GM12878 (cell line): ENCODE measurements around the gene CFAP161. TPM values are rescaled to one million over a fixed set of nuclear protein-coding genes. Genes with fewer than 3 reads are reported as not detected.

Experiments used
- ATAC-seq: fragments of 200-7000 bp; cut with Tn5 transposase; 3 replicates; pipeline ENCODE4 v1.9.1; 2020; ENCODE audit warnings: mild to moderate bottlenecking, moderate library complexity
- BruUV-seq: library from RNA; stranded (reverse); fragments of 400-500 nt; replicated peaks from 2 replicates; lab custom pipeline; 2021; lab: Mats Ljungman, UMichigan
- CTCF ChIA-PET: fragments of 300-600 bp; sonication (Branson Sonifier 250); formaldehyde crosslinking; extraction: SDS; loops from one replicate; lab custom pipeline; 2021; ENCODE audit warnings: inconsistent platforms; lab: Yijun Ruan, JAX
- POLR2A ChIA-PET: fragments of 350-600 bp; formaldehyde crosslinking; extraction: SDS; loops from one replicate; lab custom pipeline; 2021; ENCODE audit warnings: inconsistent platforms; lab: Charles Lee
- RAD21 ChIA-PET: fragments of 300-600 bp; sonication (Branson Sonifier 250); formaldehyde crosslinking; loops from one replicate; lab custom pipeline; 2023; ENCODE audit warnings: antibody characterized with exemption; ENCODE audit not compliant: unreplicated experiment; lab: Charles Lee
- SMC1A ChIA-PET: fragments of 300-600 bp; sonication (Branson Sonifier 250); formaldehyde crosslinking; loops from one replicate; lab custom pipeline; 2023; ENCODE audit not compliant: unreplicated experiment, uncharacterized antibody; lab: Charles Lee
- DNase-seq: peaks from one replicate; pipeline ENCODE4 v3.0.0-alpha.2; 2011; ENCODE audit warnings: low read depth, low spot score
- FAIRE-seq: peaks from 3 replicates; lab custom pipeline; 2011; peaks lifted over from hg19 to GRCh38; lab: Jason Lieb, UNC
- H2AFZ ChIP-seq: 2 replicates; pipeline ENCODE4 v1.6.0; 2011; ENCODE audit warnings: low read depth, low read length, control low read depth; ENCODE audit not compliant: control insufficient read depth
- H3K27ac ChIP-seq: 2 replicates; pipeline ENCODE4 v1.5.1; 2011; ENCODE audit warnings: control low read depth; ENCODE audit not compliant: control insufficient read depth, insufficient read depth
- H3K27me3 ChIP-seq, 2 experiments: replicated peaks in 1 of 2; 2 replicates each; pipeline versions ENCODE4 v1.6.0 to v1.6.1; 2011; ENCODE audit warnings: low read length in 1 of 2; ENCODE audit not compliant: control insufficient read depth in 2 of 2, insufficient read depth in 2 of 2
- H3K36me3 ChIP-seq, 2 experiments: 2 replicates each; pipeline ENCODE4 v1.5.1; 2011; ENCODE audit warnings: low read length in 1 of 2; ENCODE audit not compliant: control insufficient read depth in 2 of 2, insufficient read depth in 2 of 2
- H3K4me1 ChIP-seq: 2 replicates; pipeline ENCODE4 v1.6.1; 2011; ENCODE audit warnings: mild to moderate bottlenecking, low read length, moderate library complexity, mixed read lengths; ENCODE audit not compliant: control insufficient read depth, insufficient read depth
- H3K4me2 ChIP-seq: 2 replicates; pipeline ENCODE4 v1.6.0; 2011; ENCODE audit warnings: control low read depth; ENCODE audit not compliant: control insufficient read depth, insufficient read depth
- H3K4me3 ChIP-seq: fragments of 200-600 bp; sonication (generic); 2 replicates; pipeline ENCODE4 v1.5.1; 2016
- H3K79me2 ChIP-seq: 2 replicates; pipeline ENCODE4 v1.6.0; 2011; ENCODE audit warnings: low read length; ENCODE audit not compliant: control insufficient read depth, insufficient read depth
- H3K9ac ChIP-seq: 2 replicates; pipeline ENCODE4 v1.8.0; 2011; ENCODE audit warnings: low read length, control low read depth, mixed read lengths; ENCODE audit not compliant: control insufficient read depth, insufficient read depth
- H3K9me3 ChIP-seq: replicated peaks from 3 replicates; pipeline ENCODE4 v1.5.1; 2011; ENCODE audit warnings: mild to moderate bottlenecking, low read length; ENCODE audit not compliant: control insufficient read depth, insufficient read depth
- H4K20me1 ChIP-seq: 2 replicates; pipeline ENCODE4 v1.6.0; 2011; ENCODE audit not compliant: control insufficient read depth, insufficient read depth
- ESRRA ChIP-seq: IDR thresholded peaks from 2 replicates; pipeline ENCODE4 v1.6.1; 2012; ENCODE audit warnings: mild to moderate bottlenecking, low read length, improper control_type of control experiment
- HDAC2 ChIP-seq: fragments of 200-600 bp; sonication (generic); IDR thresholded peaks from 2 replicates; pipeline ENCODE4 v1.6.1; 2017
- MYB ChIP-seq: fragments of 150-350 bp; IDR thresholded peaks from 2 replicates; pipeline ENCODE4 v1.6.1; 2014; ENCODE audit warnings: mild to moderate bottlenecking, low read depth, low read length, borderline replicate concordance
- NR2F1 ChIP-seq: fragments of 450-650 bp; conservative IDR thresholded peaks from 2 replicates; pipeline ENCODE4 v1.6.1; 2017; ENCODE audit warnings: mild to moderate bottlenecking
- POLR2AphosphoS2 ChIP-seq: IDR thresholded peaks from 2 replicates; pipeline ENCODE4 v1.6.1; 2011; ENCODE audit warnings: low read depth, mild to moderate bottlenecking, low read length, improper control_type of control experiment, moderate library complexity
- RB1 ChIP-seq: fragments of 450-650 bp; formaldehyde crosslinking; IDR thresholded peaks from 2 replicates; pipeline ENCODE4 v1.6.1; 2017; ENCODE audit warnings: mild to moderate bottlenecking, borderline replicate concordance
- RUNX3 ChIP-seq: IDR thresholded peaks from 2 replicates; pipeline ENCODE4 v1.6.1; 2012; ENCODE audit warnings: low read length, inconsistent platforms
- SIX5 ChIP-seq: IDR thresholded peaks from 2 replicates; pipeline ENCODE4 v1.6.1; 2011; ENCODE audit warnings: mild to moderate bottlenecking, low read depth, low read length, moderate library complexity; ENCODE audit not compliant: severe bottlenecking
- SMC3 ChIP-seq: IDR thresholded peaks from 2 replicates; pipeline ENCODE4 v1.6.1; 2011; ENCODE audit warnings: low read length, improper control_type of control experiment, borderline replicate concordance
- TBL1XR1 ChIP-seq: IDR thresholded peaks from 2 replicates; pipeline ENCODE4 v1.6.1; 2012; ENCODE audit warnings: low read depth, low read length, improper control_type of control experiment
- WRNIP1 ChIP-seq: IDR thresholded peaks from 2 replicates; pipeline ENCODE4 v1.6.1; 2011; ENCODE audit warnings: low read depth, low read length, improper control_type of control experiment, borderline replicate concordance
- ZNF24 ChIP-seq: fragments of 450-650 bp; IDR thresholded peaks from 2 replicates; pipeline ENCODE4 v1.6.1; 2017; ENCODE audit warnings: antibody characterized with exemption, mild to moderate bottlenecking
- ZNF384 ChIP-seq: IDR thresholded peaks from 2 replicates; pipeline ENCODE4 v1.6.1; 2012; ENCODE audit warnings: low read depth, mild to moderate bottlenecking, low read length, improper control_type of control experiment, borderline replicate concordance
- ZNF592 ChIP-seq: fragments of 450-650 bp; IDR thresholded peaks from 2 replicates; pipeline ENCODE4 v1.6.1; 2017; ENCODE audit warnings: mild to moderate bottlenecking, moderate library complexity
- WGBS: methylation state at CpG from one replicate; pipeline ENCODE4 v1.1.6; 2016; ENCODE audit warnings: low lambda C conversion rate; ENCODE audit not compliant: insufficient replicate concordance, insufficient coverage; ENCODE audit errors: missing lambda C conversion rate; 5-methylcytosine and 5-hydroxymethylcytosine counted together
- in situ Hi-C: fragments of 300-500 bp; cut with MboI; formaldehyde crosslinking; loops from 9 replicates; pipeline ENCODE4 v1.14.3; 2018; ENCODE audit warnings: mixed read lengths
- intact Hi-C: fragments of 100-400 bp; cut with micrococcal nuclease; formaldehyde crosslinking; loops from one replicate; pipeline ENCODE4 v1.14.2; 2022; ENCODE audit not compliant: unreplicated experiment
- polyA plus RNA-seq, 11 experiments: library from polyadenylated mRNA; depleted of rRNA in 4 of 11; unstranded in 6 of 11; stranded (reverse) in 5 of 11; fragments of >200 nt; fragmentation: Nextera tagmentation in 4 of 11; fragmentation: Illumina TruSeq in 1 of 11; extraction: Ambion mirVana in 4 of 11; extraction: Trizol in 1 of 11; gene quantifications; 1 replicate in 1 of 11; 2 replicates in 10 of 11; pipeline versions ENCODE4 v1.2.1 to v1.2.3, GENCODE V29; 2011 to 2016; ENCODE audit warnings: inconsistent platforms in 2 of 11, missing spikeins in 2 of 11, low read depth in 1 of 11
- total RNA-seq, 4 experiments: library from RNA; depleted of rRNA in 3 of 4; stranded (reverse); fragments of >200 nt in 3 of 4; fragmentation: Illumina TruSeq in 1 of 4; extraction: Trizol in 1 of 4; gene quantifications; 2 replicates each; pipeline versions ENCODE4 v1.2.1 to v1.2.3, GENCODE V29; 2013 to 2021

CFAP161 gene
- total and polyA plus RNA-seq, 10 of the 15 experiments (the other 5 are each of a cell fraction or from before 2014, with no cell fraction given), result 0.31 TPM; not detected in 9

- RAD21 ChIA-PET, result no interaction called here
- Histone ChIP-seq H3K4me2 (no peak overlapping the region), H3K4me1 (no peaks in the 10 kb centered on the region), H3K27ac (no peak overlapping the region), H2AFZ (no peak overlapping the region), H3K79me2 (no peaks in the 10 kb centered on the region), H3K4me3 (no peak overlapping the region), H4K20me1 (no peaks in the 10 kb centered on the region), H3K27me3 (peaks cover 2 to 3% of the 10 kb centered on the region in 2 experiments; a peak in 2 of 4 replicates), H3K9ac (no peak overlapping the region), H3K9me3 (no peaks in the 10 kb centered on the region), H3K36me3 (no peaks in the 10 kb centered on the region)
- in situ Hi-C loops (no loop called here), intact Hi-C loops (no loop called here)
- CTCF ChIA-PET, result no interaction called here
- under 1% methylated on average over 5 of the region's 5 CpGs for WGBS
- no peak for FAIRE-seq
- TF ChIP-seq SMC3 (no peak), TBL1XR1 (no peak), ESRRA (no peak), RB1 (no peak), HDAC2 (no peak), ZNF384 (no peak), NR2F1 (no peak), ZNF24 (no peak), WRNIP1 (no peak), SIX5 (no peak), POLR2AphosphoS2 (no peak), MYB (no peak), RUNX3 (no peak), ZNF592 (no peak)
- no TSS peak for BruUV-seq
- SMC1A ChIA-PET, result no interaction called here
- POLR2A ChIA-PET, result no interaction called here
- ATAC-seq, result no peak
- DNase-seq, result no peak
These were observed 50.1 kb downstream of the CFAP161 start for GRCh38 chr15:81184188-81184587.
